Heart left ventricle (tissue), 16 donors: Measurements from ENCODE around the gene LTO1. TPM values are rescaled to one million over a fixed set of nuclear protein-coding genes. Genes with fewer than 3 reads are reported as not detected.
A peak's percentile ranks its signal among the peaks of the same experiment; 100 is the strongest.

ENCODE experiments used
- ATAC-seq, 4 donors: fragments of 200-7000 bp; cut with Tn5 transposase; one replicate each; pipeline ENCODE4 v1.9.1; 2020 to 2022; ENCODE audit warnings: moderate library complexity in 4 of 4, mild to moderate bottlenecking in 3 of 4, moderate number of reproducible peaks in 1 of 4
- DNase-seq, 5 donors: peaks; one replicate each; pipeline ENCODE4 v3.0.0-alpha.2; 2020
- H3K27ac ChIP-seq, 12 donors: fragments of 200-600 bp; sonication (generic) in 4 of 12; one replicate each; pipeline versions ENCODE4 v1.5.0 to v1.8.0; 2016 to 2022; ENCODE audit warnings: mild to moderate bottlenecking in 2 of 12
- H3K27me3 ChIP-seq, 9 donors: fragments of 200-600 bp; sonication (generic) in 2 of 9; one replicate each; pipeline versions ENCODE4 v1.5.1 to v1.8.0; 2016 to 2022; ENCODE audit warnings: mild to moderate bottlenecking in 3 of 9
- H3K36me3 ChIP-seq, 9 donors: fragments of 200-600 bp; sonication (generic) in 2 of 9; one replicate each; pipeline versions ENCODE4 v1.5.0 to v1.8.0; 2018 to 2022; ENCODE audit warnings: mild to moderate bottlenecking in 2 of 9
- H3K4me1 ChIP-seq, 12 donors: fragments of 200-600 bp; sonication (generic) in 4 of 12; one replicate each; pipeline versions ENCODE4 v1.5.0 to v1.8.0; 2016 to 2022; ENCODE audit warnings: mild to moderate bottlenecking in 3 of 12
- H3K4me3 ChIP-seq, 12 donors: fragments of 200-600 bp; sonication (generic) in 4 of 12; one replicate each; pipeline versions ENCODE4 v1.5.0 to v1.8.0; 2017 to 2022; ENCODE audit warnings: mild to moderate bottlenecking in 9 of 12, moderate library complexity in 4 of 12
- H3K9me3 ChIP-seq, 12 donors: fragments of 200-600 bp; sonication (generic) in 4 of 12; one replicate each; pipeline versions ENCODE4 v1.5.0 to v1.8.0; 2016 to 2022; ENCODE audit warnings: mild to moderate bottlenecking in 1 of 12
- CTCF ChIP-seq, 12 donors: fragments of 200-600 bp; sonication (generic) in 4 of 12; IDR thresholded peaks; one replicate each; pipeline versions ENCODE4 v1.5.0 to v1.8.0; 2018 to 2022; ENCODE audit warnings: antibody characterized with exemption in 12 of 12, mild to moderate bottlenecking in 5 of 12
- POLR2A ChIP-seq, 2 donors: fragments of 450-650 bp; IDR thresholded peaks; one replicate each; pipeline ENCODE4 v1.6.1; 2017; ENCODE audit warnings: antibody characterized with exemption in 2 of 2, mild to moderate bottlenecking in 2 of 2, moderate library complexity in 2 of 2
- WGBS, 4 donors: extraction: QIAGEN DNeasy Blood & Tissue Kit in 2 of 4; methylation state at CpG; one replicate each; pipeline versions ENCODE4 v1.1.5 to v1.1.7; 2013 to 2018; 5-methylcytosine and 5-hydroxymethylcytosine counted together
- intact Hi-C, 10 donors: fragments of 100-400 bp; cut with DNase I; formaldehyde crosslinking; loops; one replicate each; pipeline versions ENCODE4 v1.11.1 to v1.14.2; 2022
- polyA plus RNA-seq, 2 donors: library from polyadenylated mRNA; stranded (reverse); fragments of 200-250 nt; gene quantifications; one replicate each; pipeline ENCODE4 v1.2.3, GENCODE V29; 2013
- total RNA-seq, 9 donors: library from RNA; depleted of rRNA in 2 of 9; stranded (reverse); fragments of >200 nt in 2 of 9; fragmentation: NEBNext Ultra II Directional in 3 of 9; extraction: Animal tissue kit (Norgen Biotek cat#: 25700) in 3 of 9; gene quantifications; one replicate each; pipeline versions ENCODE4 v1.1.0 to v1.2.4, GENCODE V29; 2016 to 2023
- donor health status: ischemic (EF 13 %, LVEDD 7.1; RV severe dilation, severe dysfunction).
- donor health status: healthy with polysubstance abuse.
- donor health status: DM: no; HTN: yes; CAD: no.
- donor health status: DM: no; HTN: no; CAD: no.
- donor health status: ischemic (EF 25% LVEDD 6.9; RV normal size, moderate dysfunction).
- donor health status: ischemic (EF 25% LVEDD 5.7; RV mildly dilated, moderate dysfunction).
- donor health status: healthy.
- donor health status: DM: yes; HTN: yes; CAD: no.
- donor health status: ischemic (EF 35%, LVEDD 5.7; RV mildly dilated, moderate dysfunction).
- donor health status: nonischemic (EF 11% LVEDD 7.7; RV severe dilation, severe dysfunction).
- donor health status: DM: yes; HTN: yes; CAD: no.
- donor health status: PGD.
- donor health status: ischemic (EF 29% LVEDD 5.4; RV normal size, mild dysfunction).
- donor health status: nonischemic (EF 23%, LVEDD 6.1; RV moderate dilation, normal function).

Gene LTO1
- total and polyA plus RNA-seq, 11 donors, result 4.1 to 14.4 (median 9.4) TPM

- Histone ChIP-seq H3K4me1 (peaks cover 0 to 11% (median 0%) of the 10 kb centered on the region in 12 donors), H3K36me3 (peaks cover 0 to 41% (median 30%) of the 10 kb centered on the region in 9 donors), H3K27ac (no peak overlapping the region), H3K27me3 (no peaks in the 10 kb centered on the region), H3K4me3 (no peak overlapping the region), H3K9me3 (no peaks in the 10 kb centered on the region)
- ATAC-seq, result no peak
- TF ChIP-seq CTCF (IDR thresholded peaks at IDR 0.05) (no peak), POLR2A (IDR thresholded peaks at IDR 0.05) (no peak)
- WGBS, 4 donors, result 82 to 90% (median 87%) methylated on average over 16 to 19 of the region's 19 CpGs
- DNase-seq, result peak in 3 of 5 donors; percentile 16 to 19 (median 18)
- intact Hi-C loops, result no loop called here
These were observed 19.4 kb downstream of the LTO1 start for GRCh38 chr11:69655479-69656428.

GRCh38 chr11:69654660-69655478 is 20.3 kb downstream of the LTO1 start:
- no peak overlapping the region for H3K4me3 ChIP-seq
- H3K27ac ChIP-seq, result no peak overlapping the region
- DNase-seq (peak in 4 of 5 donors; percentile 8 to 35 (median 20)), ATAC-seq (no peak)
- TF ChIP-seq CTCF (IDR thresholded peaks at IDR 0.05) (no peak), POLR2A (IDR thresholded peaks at IDR 0.05) (no peak)
- WGBS, 4 donors, result 68 to 76% (median 75%) methylated on average over 14 to 27 of the region's 27 CpGs
- H3K9me3 ChIP-seq, result no peaks in the 10 kb centered on the region
- peaks cover 0 to 15% (median 6%) of the 10 kb centered on the region in 12 donors for H3K4me1 ChIP-seq
- no peaks in the 10 kb centered on the region for H3K27me3 ChIP-seq
- H3K36me3 ChIP-seq, result peaks cover 0 to 48% (median 38%) of the 10 kb centered on the region in 9 donors
- intact Hi-C loops, result no loop called here

- intact Hi-C loops, result no loop called here
- peaks cover 0 to 56% (median 45%) of the 10 kb centered on the region in 9 donors for H3K36me3 ChIP-seq
These were observed 21.0 kb downstream of the LTO1 start for GRCh38 chr11:69654001-69654659.

More at GRCh38 chr11:69654001-69654659, 21.0 kb downstream of the LTO1 start:
- WGBS, 4 donors, result 71 to 81% (median 80%) methylated on average over 26 to 38 of the region's 38 CpGs
- H3K27ac ChIP-seq, result no peak overlapping the region
- H3K4me1 ChIP-seq, result peaks cover 0 to 22% (median 8%) of the 10 kb centered on the region in 12 donors
- peak in 1 of 5 donors; percentile 23 for DNase-seq
- TF ChIP-seq CTCF (IDR thresholded peaks at IDR 0.05), result no peak
- no peak for TF ChIP-seq POLR2A (IDR thresholded peaks at IDR 0.05)
- no peaks in the 10 kb centered on the region for H3K9me3 ChIP-seq
- no peak overlapping the region for H3K4me3 ChIP-seq
- no peaks in the 10 kb centered on the region for H3K27me3 ChIP-seq
- peak in 2 of 4 donors; percentile 6 to 25 for ATAC-seq
